H1 (cell line): ENCODE results near the gene RPTN.
"Not testable (repeated sequence)": the region's sequence is repeated elsewhere in the genome, so short reads cannot be mapped to it uniquely, and the experiment has no call there.

ENCODE experiments used
- CTCF ChIP-seq, 3 experiments: IDR thresholded peaks; 1 replicate in 2 of 3; 2 replicates in 1 of 3; pipeline versions ENCODE4 v1.5.1 to v1.6.1; 2011; ENCODE audit warnings: low read length in 3 of 3, mild to moderate bottlenecking in 3 of 3, inconsistent platforms in 2 of 3, low read depth in 1 of 3, moderate library complexity in 1 of 3; ENCODE audit not compliant: insufficient read depth in 1 of 3; ENCODE audit errors: control extremely low read depth in 1 of 3
- POLR2A ChIP-seq, 2 experiments: IDR thresholded peaks; 1 replicate in 1 of 2; 2 replicates in 1 of 2; pipeline ENCODE4 v1.6.1; 2011; ENCODE audit warnings: low read depth in 2 of 2, low read length in 2 of 2, mild to moderate bottlenecking in 2 of 2; ENCODE audit errors: control extremely low read depth in 1 of 2
- RFX5 ChIP-seq: IDR thresholded peaks from 2 replicates; pipeline ENCODE4 v1.6.1; 2011; ENCODE audit warnings: low read depth, low read length, improper control_type of control experiment, borderline replicate concordance
- TBP ChIP-seq: IDR thresholded peaks from 2 replicates; pipeline ENCODE4 v1.6.1; 2011; ENCODE audit warnings: low read depth, low read length, improper control_type of control experiment

GRCh38 chr1:152144674-152145183 lies 14.3 kb downstream of the RPTN start:
- not testable (repeated sequence) for TF ChIP-seq CTCF (IDR thresholded peaks at IDR 0.05; ENCODE audit: control extremely low read depth in 1 of 3, insufficient read depth in 1 of 3, low read depth in 1 of 3, low read length in 3 of 3); POLR2A (IDR thresholded peaks at IDR 0.05; ENCODE audit: control extremely low read depth in 1 of 2, low read depth in 2 of 2, low read length in 2 of 2); TBP; RFX5
